K562 (cell line): ENCODE data around the gene CLDN24. TPM values are rescaled to one million over a fixed set of nuclear protein-coding genes. Genes with fewer than 3 reads are reported as not detected.

Source experiments
- ATAC-seq: fragments of 200-7000 bp; cut with Tn5 transposase; 3 replicates; pipeline ENCODE4 v1.9.1; 2020; ENCODE audit warnings: moderate library complexity
- BruUV-seq: library from RNA; stranded (reverse); fragments of 400-500 nt; replicated peaks from 2 replicates; lab custom pipeline; 2021; lab: Mats Ljungman, UMichigan
- CTCF ChIA-PET: fragments of 300-600 bp; formaldehyde crosslinking; extraction: SDS; loops from one replicate; lab custom pipeline; 2021; ENCODE audit warnings: low intra/inter-chr PET ratio; lab: Yijun Ruan, JAX
- POLR2A ChIA-PET: fragments of 300-600, 350-650 bp; sonication (Branson Sonifier 250); formaldehyde crosslinking; extraction: SDS; loops from one replicate; lab custom pipeline; 2021; ENCODE audit warnings: antibody characterized with exemption, inconsistent platforms; lab: Yijun Ruan, JAX
- DNase-seq, 4 experiments: peaks; one replicate each; pipeline versions ENCODE4 v3.0.0 to v3.0.0-alpha.2; 2011 to 2018; ENCODE audit warnings: low spot score in 3 of 4, mixed read lengths in 3 of 4; ENCODE audit errors: extremely low read depth in 1 of 4
- FAIRE-seq: peaks from 2 replicates; lab custom pipeline; 2011; peaks lifted over from hg19 to GRCh38; lab: Jason Lieb, UNC
- H2AFZ ChIP-seq: 2 replicates; pipeline ENCODE4 v1.6.0; 2011; ENCODE audit warnings: low read depth, low read length, control low read depth, inconsistent platforms
- H3K27ac ChIP-seq: fragments of 200-600 bp; 3 replicates; pipeline ENCODE4 v1.8.0; 2011; ENCODE audit warnings: low read depth, mild to moderate bottlenecking, control low read depth, inconsistent platforms, low read length, moderate library complexity, mixed read lengths; ENCODE audit errors: extremely low read depth
- H3K27me3 ChIP-seq, 2 experiments: fragments of 300-600 bp in 1 of 2; 2 replicates in 1 of 2; 3 replicates in 1 of 2; pipeline versions ENCODE4 v1.6.0 to v1.8.0; 2011; ENCODE audit warnings: inconsistent platforms in 2 of 2, low read length in 2 of 2, mild to moderate bottlenecking in 1 of 2, mixed read lengths in 1 of 2, moderate library complexity in 1 of 2; ENCODE audit not compliant: control insufficient read depth in 2 of 2, insufficient read depth in 2 of 2
- H3K36me3 ChIP-seq: fragments of 300-600 bp; 3 replicates; pipeline ENCODE4 v1.8.0; 2011; ENCODE audit warnings: mild to moderate bottlenecking, low read length, inconsistent platforms; ENCODE audit not compliant: control insufficient read depth, insufficient read depth
- H3K4me1 ChIP-seq, 2 experiments: fragments of 200-600 bp in 1 of 2; replicated peaks in 1 of 2; 2 replicates in 1 of 2; 3 replicates in 1 of 2; pipeline versions ENCODE4 v1.5.1 to v1.8.0; 2011; ENCODE audit warnings: inconsistent platforms in 2 of 2, low read length in 2 of 2, mild to moderate bottlenecking in 1 of 2, mixed read lengths in 1 of 2, moderate library complexity in 1 of 2; ENCODE audit not compliant: control insufficient read depth in 2 of 2, insufficient read depth in 2 of 2
- H3K4me2 ChIP-seq: 2 replicates; pipeline ENCODE4 v1.6.1; 2011; ENCODE audit warnings: low read length, control low read depth, inconsistent platforms, mixed read lengths; ENCODE audit not compliant: insufficient read depth
- H3K4me3 ChIP-seq: fragments of 200-600 bp; sonication (generic), shearing (Covaris generic); 2 replicates; pipeline ENCODE4 v1.5.1; 2016; ENCODE audit warnings: control low read depth, inconsistent platforms
- H3K79me2 ChIP-seq: fragments of 200-600 bp; 3 replicates; pipeline ENCODE4 v1.8.0; 2011; ENCODE audit warnings: low read length, inconsistent platforms; ENCODE audit not compliant: control insufficient read depth, insufficient read depth
- H3K9ac ChIP-seq, 2 experiments: 2 replicates each; pipeline versions ENCODE4 v1.6.0 to v1.6.1; 2011; ENCODE audit warnings: low read depth in 2 of 2, low read length in 2 of 2, control low read depth in 1 of 2, inconsistent platforms in 1 of 2, mild to moderate bottlenecking in 1 of 2, mixed read lengths in 1 of 2; ENCODE audit not compliant: insufficient read depth in 1 of 2
- H3K9me1 ChIP-seq: one replicate; pipeline ENCODE4 v1.6.0; 2011; ENCODE audit warnings: inconsistent platforms, mild to moderate bottlenecking, low read length, moderate library complexity; ENCODE audit not compliant: control insufficient read depth, insufficient read depth
- H3K9me3 ChIP-seq: replicated peaks from 2 replicates; pipeline ENCODE4 v1.5.1; 2011; ENCODE audit warnings: low read depth, low read length, inconsistent platforms; ENCODE audit not compliant: control insufficient read depth, insufficient read depth
- H4K20me1 ChIP-seq: replicated peaks from 2 replicates; pipeline ENCODE4 v1.6.1; 2011; ENCODE audit warnings: low read length, inconsistent platforms, mixed read lengths; ENCODE audit not compliant: control insufficient read depth, insufficient read depth
- ATF3 ChIP-seq, 2 experiments: fragments of 450-650 bp in 1 of 2; sonication (generic) in 1 of 2; formaldehyde crosslinking in 1 of 2; IDR thresholded peaks in 1 of 2; conservative IDR thresholded peaks in 1 of 2; 2 replicates each; pipeline versions ENCODE4 v1.6.1 to v1.8.1; 2016 to 2023; ENCODE audit warnings: mild to moderate bottlenecking in 2 of 2, moderate library complexity in 2 of 2, inconsistent platforms in 1 of 2, missing genetic modification reagents in 1 of 2
- BACH1 ChIP-seq: fragments of 200-800 bp; sonication (Bioruptor generic); IDR thresholded peaks from 2 replicates; pipeline ENCODE4 v1.6.1; 2016; ENCODE audit warnings: missing genetic modification characterization, missing compliant biosample characterization
- BRF2 ChIP-seq: IDR thresholded peaks from 3 replicates; pipeline ENCODE4 v1.6.1; 2011; ENCODE audit warnings: borderline replicate concordance, mild to moderate bottlenecking; ENCODE audit not compliant: insufficient read length, insufficient read depth
- DPF2 ChIP-seq: fragments of 450-650 bp; IDR thresholded peaks from 2 replicates; pipeline ENCODE4 v1.6.1; 2016
- FOSL1 ChIP-seq: fragments of 200-800 bp; sonication (Bioruptor generic); conservative IDR thresholded peaks from 2 replicates; pipeline ENCODE4 v1.6.1; 2016; ENCODE audit warnings: missing genetic modification characterization, missing compliant biosample characterization
- JUND ChIP-seq, 2 experiments: IDR thresholded peaks; 2 replicates in 1 of 2; 3 replicates in 1 of 2; pipeline ENCODE4 v1.6.1; 2011; ENCODE audit warnings: borderline replicate concordance in 2 of 2, low read depth in 2 of 2, low read length in 2 of 2, improper control_type of control experiment in 1 of 2, missing biosample characterization in 1 of 2, missing genetic modification characterization in 1 of 2, missing genetic modification reagents in 1 of 2
- MTA1 ChIP-seq: fragments of 450-650 bp; IDR thresholded peaks from 2 replicates; pipeline ENCODE4 v1.6.1; 2017; ENCODE audit warnings: borderline replicate concordance
- NFE2L1 ChIP-seq: fragments of 450-650 bp; IDR thresholded peaks from 2 replicates; pipeline ENCODE4 v1.6.1; 2016; ENCODE audit warnings: missing genetic modification characterization, low read depth, mild to moderate bottlenecking, missing compliant biosample characterization, moderate library complexity, borderline replicate concordance
- PKNOX1 ChIP-seq: fragments of 450-650 bp; IDR thresholded peaks from 2 replicates; pipeline ENCODE4 v1.6.1; 2016
- PRPF4 ChIP-seq: fragments of 200-400 bp; formaldehyde crosslinking; IDR thresholded peaks from one replicate; pipeline ENCODE4 v1.6.1; 2017; ENCODE audit warnings: low read length, low read depth, mild to moderate bottlenecking; ENCODE audit not compliant: insufficient read depth, poor library complexity, severe bottlenecking
- RNF219 ChIP-seq: fragments of 250-450 bp; sonication (Bioruptor Pico); IDR thresholded peaks from 2 replicates; pipeline ENCODE4 v1.5.0; 2022; ENCODE audit warnings: mild to moderate bottlenecking
- SETDB1 ChIP-seq: IDR thresholded peaks from one replicate; pipeline ENCODE4 v1.6.1; 2012; ENCODE audit warnings: low read length, control low read depth, inconsistent platforms
- SP1 ChIP-seq: sonication (generic); formaldehyde crosslinking; IDR thresholded peaks from 2 replicates; pipeline ENCODE4 v1.8.1; 2022; ENCODE audit warnings: mild to moderate bottlenecking, missing genetic modification reagents
- WGBS: fragments of 100-300 bp; shearing (Covaris generic); methylation state at CpG from one replicate; pipeline ENCODE4 v1.1.6; 2016; ENCODE audit warnings: low coverage, mixed read lengths; ENCODE audit not compliant: insufficient coverage; ENCODE audit errors: missing lambda C conversion rate; 5-methylcytosine and 5-hydroxymethylcytosine counted together
- in situ Hi-C: fragments of 300-500 bp; cut with MboI; formaldehyde crosslinking; loops from 4 replicates; pipeline ENCODE4 v1.15.0; 2018; ENCODE audit warnings: inconsistent platforms, mixed read lengths
- intact Hi-C: fragments of 100-400 bp; cut with micrococcal nuclease; formaldehyde crosslinking; loops from 2 replicates; pipeline ENCODE4 v1.14.2; 2022
- polyA plus RNA-seq, 8 experiments: library from polyadenylated mRNA; depleted of rRNA in 4 of 8; stranded (reverse) in 5 of 8; unstranded in 3 of 8; fragments of >200 nt; fragmentation: Nextera tagmentation in 2 of 8; fragmentation: Illumina TruSeq in 1 of 8; extraction: Ambion mirVana in 2 of 8; extraction: Trizol in 1 of 8; gene quantifications; 2 replicates each; pipeline versions ENCODE4 v1.2.1 to v1.2.3, GENCODE V29; 2011 to 2014; ENCODE audit warnings: inconsistent platforms in 1 of 8, missing spikeins in 1 of 8
- total RNA-seq, 7 experiments: library from RNA; depleted of rRNA in 6 of 7; stranded (reverse); fragments of >200 nt in 6 of 7; fragmentation: Illumina TruSeq in 2 of 7; extraction: Trizol in 2 of 7; gene quantifications; 2 replicates each; pipeline versions ENCODE4 v1.2.1 to v1.2.3, GENCODE V29; 2011 to 2021; ENCODE audit warnings: low replicate concordance in 1 of 7

Gene CLDN24
- total and polyA plus RNA-seq, 9 of the 15 experiments (the other 6 are each of a cell fraction or from before 2014, with no cell fraction given) = not detected

- peak; percentile 70 for ATAC-seq
- POLR2A ChIA-PET = interaction anchor here (0.9 kb wide), 1 partner anchor 9 kb away, joined by 3 read pairs; no protein-coding TSS in a partner anchor
- TF ChIP-seq MTA1 = no peak
- peak; percentile 70 for TF ChIP-seq JUND (IDR thresholded peaks at IDR 0.05; ENCODE audit: borderline replicate concordance, low read depth, low read length)
- TF ChIP-seq JUND (tag; IDR thresholded peaks at IDR 0.05; ENCODE audit: borderline replicate concordance, low read depth, low read length) = peak; percentile 68; the same call in 2 of the 3 replicates
- TF ChIP-seq FOSL1 = peak; percentile 82
- 0 out of 2 replicates have a peak, but pooled peaks have one; percentile 7 for TF ChIP-seq PKNOX1
- no peak for TF ChIP-seq SETDB1
- no peak for TF ChIP-seq BRF2
- TF ChIP-seq RNF219 (CRISPR knock-in tag) = no peak
- TF ChIP-seq NFE2L1 (tag) = no peak
- TF ChIP-seq BACH1 (tag) = no peak
- no peak for TF ChIP-seq PRPF4
- peak; percentile 66 for TF ChIP-seq ATF3 (IDR thresholded peaks at IDR 0.05)
- no peak for TF ChIP-seq ATF3 (CRISPR knock-in tag; conservative IDR thresholded peaks at IDR 0.05)
- TF ChIP-seq SP1 (CRISPR knock-in tag) = no peak
- TF ChIP-seq DPF2 = peak; percentile 50
Measured at GRCh38 chr4:183360161-183360919, 38.1 kb upstream of the CLDN24 start.

More at GRCh38 chr4:183360161-183360919, 38.1 kb upstream of the CLDN24 start:
- no peak overlapping the region; the same call in 1 of the 2 replicates for H3K4me2 ChIP-seq
- H3K27me3 ChIP-seq = no peaks in the 10 kb centered on the region
- 24% methylated on average over 10 of the region's 11 CpGs for WGBS
- H2AFZ ChIP-seq = 0 out of 2 replicates have a peak overlapping the region, but pooled peaks have one; percentile 59
- DNase-seq (peak in 1 of 4 experiments; percentile 34), FAIRE-seq (peak; percentile 74)
- intact Hi-C loops = loop anchor here (5.0 kb wide), 1 partner anchor 37 kb away; no protein-coding TSS in a partner anchor
- peak overlapping the region; percentile 19; the same call in 1 of the 3 replicates for H3K27ac ChIP-seq
- H3K79me2 ChIP-seq = no peaks in the 10 kb centered on the region
- no peak overlapping the region; a peak in 1 of 4 replicates for H3K9ac ChIP-seq
- in situ Hi-C loops = no loop called here
- H4K20me1 ChIP-seq = no peaks in the 10 kb centered on the region
- no peak overlapping the region for H3K4me3 ChIP-seq
- H3K9me3 ChIP-seq = no peaks in the 10 kb centered on the region; the same call in 1 of the 2 replicates
- CTCF ChIA-PET = no interaction called here
- peaks cover 12 to 14% of the 10 kb centered on the region in 2 experiments; a peak in 4 of 5 replicates for H3K4me1 ChIP-seq
- no peaks in the 10 kb centered on the region for H3K36me3 ChIP-seq
- BruUV-seq = no TSS peak
- no peaks in the 10 kb centered on the region for H3K9me1 ChIP-seq
